IMR-90 (cell line): ENCODE data around the gene STPG4. TPM values are rescaled to one million over a fixed set of nuclear protein-coding genes. Genes with fewer than 3 reads are reported as not detected.

Source experiments
- ATAC-seq: fragments of 200-7000 bp; cut with Tn5 transposase; 2 replicates; pipeline ENCODE4 v1.9.1; 2020; ENCODE audit warnings: low read depth, mild to moderate bottlenecking, moderate library complexity
- BruUV-seq: library from RNA; stranded (reverse); fragments of 400-500 nt; replicated peaks from 2 replicates; lab custom pipeline; 2021; lab: Mats Ljungman, UMichigan
- CTCF ChIA-PET: fragments of 300-600 bp; formaldehyde crosslinking; extraction: SDS; loops from one replicate; lab custom pipeline; 2021; ENCODE audit warnings: antibody characterized with exemption; lab: Yijun Ruan, JAX
- POLR2A ChIA-PET: fragments of 300-600 bp; sonication (Branson Sonifier 250); formaldehyde crosslinking; loops from one replicate; lab custom pipeline; 2022; ENCODE audit warnings: antibody characterized with exemption; ENCODE audit not compliant: unreplicated experiment; lab: Charles Lee
- DNase-seq: peaks from one replicate; pipeline ENCODE4 v3.0.0; 2013
- H2AFZ ChIP-seq: replicated peaks from 2 replicates; pipeline ENCODE3; 2013; ENCODE audit warnings: low read length, mild to moderate bottlenecking; ENCODE audit not compliant: poor library complexity
- H2AK5ac ChIP-seq: 2 replicates; pipeline ENCODE4 v1.6.1; 2013; ENCODE audit warnings: low read depth, low read length, inconsistent platforms
- H2AK9ac ChIP-seq: replicated peaks from 2 replicates; pipeline ENCODE3; 2013; ENCODE audit warnings: mild to moderate bottlenecking, low read depth, low read length, moderate library complexity; ENCODE audit not compliant: poor library complexity
- H2BK120ac ChIP-seq: 2 replicates; pipeline ENCODE4 v1.6.1; 2013; ENCODE audit warnings: low read depth, low read length, inconsistent platforms
- H2BK15ac ChIP-seq: 3 replicates; pipeline ENCODE4 v1.6.1; 2013; ENCODE audit warnings: low read depth, low read length, inconsistent platforms
- H2BK20ac ChIP-seq: 2 replicates; pipeline ENCODE4 v1.6.1; 2013; ENCODE audit warnings: low read depth, mild to moderate bottlenecking, inconsistent platforms, low read length, moderate library complexity
- H2BK5ac ChIP-seq: 2 replicates; pipeline ENCODE4 v1.6.1; 2013; ENCODE audit warnings: mild to moderate bottlenecking, low read depth, low read length, inconsistent platforms; ENCODE audit not compliant: poor library complexity, severe bottlenecking
- H3K14ac ChIP-seq: replicated peaks from 2 replicates; pipeline ENCODE4 v1.6.1; 2013; ENCODE audit warnings: low read depth, low read length, inconsistent platforms
- H3K18ac ChIP-seq: 2 replicates; pipeline ENCODE4 v1.6.1; 2013; ENCODE audit warnings: low read depth, low read length, control low read depth
- H3K23ac ChIP-seq: 2 replicates; pipeline ENCODE4 v1.6.1; 2013; ENCODE audit warnings: low read depth, low read length, inconsistent platforms
- H3K27ac ChIP-seq: 2 replicates; pipeline ENCODE4 v1.5.1; 2013; ENCODE audit warnings: mild to moderate bottlenecking, control low read depth, low read length; ENCODE audit not compliant: insufficient read depth
- H3K27me3 ChIP-seq: 2 replicates; pipeline ENCODE4 v1.6.1; 2013; ENCODE audit warnings: low read length; ENCODE audit not compliant: control insufficient read depth, insufficient read depth
- H3K36me3 ChIP-seq: 2 replicates; pipeline ENCODE4 v1.6.1; 2013; ENCODE audit warnings: low read length, mixed read lengths; ENCODE audit not compliant: control insufficient read depth, insufficient read depth
- H3K4ac ChIP-seq: 2 replicates; pipeline ENCODE4 v1.6.1; 2013; ENCODE audit warnings: low read depth, low read length, inconsistent platforms
- H3K4me1 ChIP-seq: 2 replicates; pipeline ENCODE4 v1.6.1; 2013; ENCODE audit warnings: low read length, mixed read lengths; ENCODE audit not compliant: control insufficient read depth, insufficient read depth
- H3K4me2 ChIP-seq: 2 replicates; pipeline ENCODE4 v1.6.1; 2013; ENCODE audit warnings: low read depth, mild to moderate bottlenecking, control low read depth, low read length, moderate library complexity
- H3K4me3 ChIP-seq: 2 replicates; pipeline ENCODE4 v1.5.1; 2013; ENCODE audit warnings: low read depth, mild to moderate bottlenecking, control low read depth, low read length, moderate library complexity; ENCODE audit not compliant: insufficient read depth
- H3K56ac ChIP-seq: 2 replicates; pipeline ENCODE4 v1.6.1; 2013; ENCODE audit warnings: low read length, inconsistent platforms; ENCODE audit not compliant: insufficient read depth; ENCODE audit errors: extremely low read depth
- H3K79me1 ChIP-seq, 2 experiments: 2 replicates each; pipeline ENCODE4 v1.6.1; 2013; ENCODE audit warnings: low read length in 2 of 2, inconsistent platforms in 1 of 2, low read depth in 1 of 2
- H3K9ac ChIP-seq: 2 replicates; pipeline ENCODE4 v1.6.1; 2013; ENCODE audit warnings: low read depth, low read length, control low read depth
- H3K9me1 ChIP-seq: 2 replicates; pipeline ENCODE4 v1.6.1; 2013; ENCODE audit warnings: low read length, inconsistent platforms; ENCODE audit not compliant: insufficient read depth
- H3K9me3 ChIP-seq: 2 replicates; pipeline ENCODE4 v1.6.1; 2013; ENCODE audit warnings: low read length; ENCODE audit not compliant: control insufficient read depth, insufficient read depth
- H4K20me1 ChIP-seq: 2 replicates; pipeline ENCODE4 v1.6.1; 2013; ENCODE audit warnings: low read length, inconsistent platforms; ENCODE audit not compliant: insufficient read depth
- H4K5ac ChIP-seq: 2 replicates; pipeline ENCODE4 v1.6.1; 2013; ENCODE audit warnings: mild to moderate bottlenecking, low read depth, low read length, control low read depth
- H4K8ac ChIP-seq, 2 experiments: 2 replicates each; pipeline ENCODE4 v1.6.1; 2013; ENCODE audit warnings: low read depth in 2 of 2, low read length in 2 of 2, control low read depth in 1 of 2, inconsistent platforms in 1 of 2
- H4K91ac ChIP-seq: 2 replicates; pipeline ENCODE4 v1.6.1; 2013; ENCODE audit warnings: low read depth, low read length, inconsistent platforms; ENCODE audit not compliant: insufficient read depth
- CEBPB ChIP-seq: IDR thresholded peaks from 2 replicates; pipeline ENCODE4 v1.6.1; 2012; ENCODE audit warnings: low read depth, low read length, improper control_type of control experiment
- POLR2A ChIP-seq: IDR thresholded peaks from 2 replicates; pipeline ENCODE4 v1.6.1; 2012; ENCODE audit warnings: mild to moderate bottlenecking, low read depth, low read length
- RAD21 ChIP-seq: IDR thresholded peaks from 2 replicates; pipeline ENCODE4 v1.6.1; 2012; ENCODE audit warnings: low read length, improper control_type of control experiment
- SMC3 ChIP-seq: fragments of 150-350 bp; IDR thresholded peaks from 2 replicates; pipeline ENCODE4 v1.6.1; 2016; ENCODE audit warnings: low read depth, mild to moderate bottlenecking, antibody characterized with exemption, low read length, moderate library complexity
- WGBS, 2 experiments: methylation state at CpG; one replicate each; pipeline versions ENCODE4 v1.1.5 to v1.1.7; 2013; ENCODE audit warnings: missing lambda C conversion rate in 2 of 2; ENCODE audit not compliant: insufficient read length in 1 of 2; ENCODE audit errors: extremely low coverage in 2 of 2; 5-methylcytosine and 5-hydroxymethylcytosine counted together
- dilution Hi-C: fragments of 300-500 bp; cut with HindIII; formaldehyde crosslinking; loops from one replicate; pipeline ENCODE4 v1.14.3; 2018; ENCODE audit warnings: low sequenced_read_pairs; ENCODE audit not compliant: unreplicated experiment
- in situ Hi-C: fragments of 300-500 bp; cut with MboI; formaldehyde crosslinking; loops from 3 replicates; pipeline ENCODE4 v1.14.3; 2019; ENCODE audit warnings: low sequenced_read_pairs, inconsistent platforms, mixed read lengths
- intact Hi-C: fragments of 100-400 bp; cut with micrococcal nuclease; formaldehyde crosslinking; loops from 2 replicates; pipeline ENCODE4 v1.10.0; 2022
- polyA plus RNA-seq, 3 experiments: library from polyadenylated mRNA; depleted of rRNA; stranded (reverse); fragments of >200 nt; gene quantifications; 2 replicates each; pipeline ENCODE4 v1.2.3, GENCODE V29; 2012; ENCODE audit warnings: low replicate concordance in 1 of 3
- total RNA-seq: library from RNA; depleted of rRNA; stranded (reverse); fragments of >200 nt; gene quantifications from 2 replicates; pipeline ENCODE4 v1.2.3, GENCODE V29; 2012

The STPG4 gene
- total and polyA plus RNA-seq, 2 of the 4 experiments (the other 2 are of a cell fraction): 0.12 to 0.18 TPM

- H3K4me1 ChIP-seq: peaks cover 48% of the 10 kb centered on the region
- peak overlapping the region; percentile 77; the same call in 1 of the 3 replicates for H2BK15ac ChIP-seq
- peaks cover 57% of the 10 kb centered on the region for H3K9me1 ChIP-seq
- H3K9me3 ChIP-seq: no peaks in the 10 kb centered on the region
- H3K4me2 ChIP-seq: no peak overlapping the region
- H2BK5ac ChIP-seq: peak overlapping the region; percentile 60
- peak overlapping the region; percentile 77 for H4K91ac ChIP-seq
- ChIA-PET CTCF (interaction anchor here (0.6 kb wide), 1 partner anchor 448 kb away, joined by 3 read pairs; no protein-coding TSS in a partner anchor), POLR2A (interaction anchor here (3.2 kb wide), 1 partner anchor 9 kb away, joined by 9 read pairs; no protein-coding TSS in a partner anchor)
- H2AK9ac ChIP-seq: peak overlapping the region; percentile 50
- H3K9ac ChIP-seq: no peak overlapping the region
- H3K18ac ChIP-seq: no peak overlapping the region
- H3K4me3 ChIP-seq: no peak overlapping the region
- H3K23ac ChIP-seq: peak overlapping the region; percentile 40; the same call in 1 of the 2 replicates
- no peak overlapping the region for H2AFZ ChIP-seq
- H3K14ac ChIP-seq: peak overlapping the region; percentile 79
- H2BK20ac ChIP-seq: peak overlapping the region; percentile 57
- peaks cover 4% of the 10 kb centered on the region; the same call in 1 of the 2 replicates for H3K36me3 ChIP-seq
- peaks cover 0 to 73% of the 10 kb centered on the region in 2 experiments; a peak in 3 of 4 replicates for H3K79me1 ChIP-seq
- no peak for TF ChIP-seq RAD21
- no peak for TF ChIP-seq POLR2A
- TF ChIP-seq CEBPB: no peak
- TF ChIP-seq SMC3: no peak
- no CpG with 5 or more reads among the region's 4 CpGs for WGBS, 2 experiments
- peak overlapping the region in 1 of 2 experiments; percentile 77; a peak in 2 of 4 replicates for H4K8ac ChIP-seq
- intact Hi-C loops: no loop called here
- no TSS peak for BruUV-seq
- H4K20me1 ChIP-seq: no peaks in the 10 kb centered on the region
- H3K27me3 ChIP-seq: no peaks in the 10 kb centered on the region
- peak overlapping the region; percentile 99 for H2BK120ac ChIP-seq
- dilution Hi-C loops: no loop called here
- in situ Hi-C loops: no loop called here
- ATAC-seq (no peak), DNase-seq (no peak)
- no peak overlapping the region for H4K5ac ChIP-seq
- peak overlapping the region; percentile 89 for H3K4ac ChIP-seq
- peak overlapping the region; percentile 74 for H2AK5ac ChIP-seq
- H3K56ac ChIP-seq: no peak overlapping the region
- peak overlapping the region; percentile 23; the same call in 1 of the 2 replicates for H3K27ac ChIP-seq
These were observed 80.4 kb downstream of the STPG4 start for GRCh38 chr2:47074691-47075090.
